HL-60 (cell line): ENCODE measurements around the gene BSCL2.

ENCODE experiments used
- CTCF ChIP-seq: IDR thresholded peaks from one replicate; pipeline ENCODE4 v1.5.1; 2011; ENCODE audit warnings: low read length, control low read depth, inconsistent platforms; ENCODE audit not compliant: insufficient read depth
- POLR2AphosphoS5 ChIP-seq: IDR thresholded peaks from 2 replicates; pipeline ENCODE4 v1.6.1; 2012; ENCODE audit warnings: low read depth

DNA sequence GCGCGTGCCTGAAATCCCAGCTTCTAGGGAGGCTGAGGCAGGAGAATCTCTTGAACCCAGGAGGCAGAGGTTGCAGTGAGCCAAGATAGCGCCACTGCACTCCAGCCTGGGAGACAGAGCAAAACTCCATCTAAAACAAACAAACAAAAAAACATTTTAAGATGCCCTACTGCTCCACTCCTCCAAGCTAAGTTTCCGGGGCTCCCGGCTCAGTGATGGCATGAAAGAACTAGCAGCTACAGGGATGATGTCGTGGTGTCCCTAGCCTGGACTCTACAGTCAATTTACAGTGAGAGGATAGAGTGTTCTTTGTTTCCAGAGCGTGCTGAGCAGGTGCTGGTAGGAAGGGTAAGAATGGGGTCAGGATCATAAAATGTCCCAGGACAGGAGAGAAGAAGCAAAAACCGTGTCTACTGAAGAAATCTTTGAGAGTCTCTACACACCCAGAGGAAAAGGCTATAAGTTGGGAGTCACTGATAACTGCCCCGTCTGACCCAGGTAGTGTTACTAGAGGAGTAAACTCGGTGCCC, 47.9 kb upstream of the BSCL2 start:
- no peak for TF ChIP-seq CTCF
- TF ChIP-seq POLR2AphosphoS5: no peak
